HG03575 (cell line): ENCODE measurements around the gene HOXD4.

ENCODE experiments used
- ATAC-seq: cut with Tn5 transposase; IDR thresholded peaks from one replicate; pipeline ENCODE4 v1.9.1; 2021; ENCODE audit not compliant: unreplicated experiment, insufficient number of reproducible peaks, low FRiP score; ENCODE audit errors: extremely low read depth

HOXD4 gene

DNA sequence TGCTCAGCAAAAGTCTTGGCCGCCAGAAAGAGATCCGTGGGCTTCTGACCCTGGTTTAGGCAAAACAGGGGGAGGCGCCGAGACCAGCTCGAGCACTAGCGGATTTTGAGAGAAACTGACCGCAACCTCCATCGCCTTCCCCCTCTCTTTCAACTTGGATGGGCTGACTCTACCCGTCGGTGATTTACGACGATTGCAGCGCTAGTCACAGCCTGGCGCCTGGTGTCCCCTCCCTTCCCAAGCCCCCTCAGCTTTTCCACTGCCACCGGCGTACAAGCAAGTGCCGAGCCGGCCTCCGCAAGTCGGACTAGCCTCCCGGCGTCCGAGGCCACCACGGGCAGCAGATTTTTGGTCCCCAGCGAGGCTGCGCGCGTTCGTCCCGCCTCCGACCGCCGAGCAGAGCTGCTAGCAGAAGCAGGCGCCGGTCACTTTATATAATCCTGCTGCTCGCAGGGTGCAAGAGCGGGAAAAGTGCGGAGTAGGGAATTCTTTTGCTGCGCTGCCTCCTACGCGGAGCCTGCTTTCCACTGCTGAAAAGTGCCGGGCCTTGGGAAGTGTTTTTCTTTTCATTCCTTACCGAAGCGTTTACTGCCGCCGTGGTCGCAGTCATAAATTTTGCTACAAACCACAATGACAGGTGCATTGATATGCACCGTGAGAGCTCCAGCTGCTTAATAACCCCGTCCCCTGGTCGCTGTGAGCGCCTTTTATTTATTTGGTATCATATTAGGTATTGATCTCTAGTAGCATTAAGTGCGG is 13.4 kb downstream of the HOXD4 start:
- no peak for ATAC-seq

DNA sequence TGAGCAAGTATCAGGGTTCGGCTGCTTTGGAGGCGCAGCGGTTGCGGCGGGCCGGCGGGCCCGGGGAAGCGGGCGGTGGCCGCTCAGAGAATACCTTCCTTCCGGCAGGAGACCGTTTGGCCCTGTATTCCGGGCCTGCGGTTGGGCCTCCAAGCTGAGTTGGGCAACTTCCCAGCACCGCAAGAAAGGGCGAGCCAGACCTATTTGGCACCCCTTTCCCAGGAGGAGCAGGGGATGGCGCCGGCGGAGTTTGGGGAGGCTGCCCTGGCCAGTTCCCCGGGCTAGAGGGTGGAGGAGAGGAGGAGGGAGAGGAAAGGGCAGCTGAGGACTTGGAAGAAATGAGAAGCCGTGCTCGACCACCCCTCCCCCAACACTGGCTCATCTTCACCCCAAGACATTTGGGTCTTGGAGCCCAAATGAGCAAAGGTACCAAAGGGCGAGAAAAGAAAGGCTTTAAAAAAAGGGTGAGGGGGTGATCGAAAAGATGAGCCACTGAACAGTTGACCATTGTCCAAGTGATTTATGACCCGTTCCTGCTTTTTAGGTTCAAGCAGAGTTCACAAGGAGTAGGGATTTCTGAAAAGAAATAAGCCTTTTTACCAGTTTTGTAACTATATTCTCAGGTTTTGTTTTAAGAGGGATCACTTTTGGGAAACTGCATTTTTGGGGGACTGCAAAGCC is 14.2 kb downstream of the HOXD4 start:
- no peak for ATAC-seq

DNA sequence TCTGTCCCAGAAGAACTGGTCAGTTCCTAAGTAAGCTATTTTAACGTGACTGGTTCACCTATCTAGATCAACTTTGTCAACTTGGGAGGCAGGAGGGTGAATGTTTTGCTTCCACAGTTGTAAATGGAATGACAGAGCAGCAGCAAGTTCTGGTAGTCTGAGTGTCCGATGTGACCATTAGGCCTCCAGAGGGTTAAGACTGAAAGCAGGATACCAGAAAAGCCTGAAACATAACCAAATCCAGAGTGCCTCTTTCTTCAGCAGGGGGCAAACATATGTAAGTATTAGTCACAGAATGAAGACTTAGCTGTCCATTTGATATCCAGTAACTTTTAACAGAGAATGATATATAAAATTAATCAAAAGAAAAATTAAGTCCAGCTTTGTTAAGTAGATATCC is 14.9 kb downstream of the HOXD4 start:
- no peak for ATAC-seq

DNA sequence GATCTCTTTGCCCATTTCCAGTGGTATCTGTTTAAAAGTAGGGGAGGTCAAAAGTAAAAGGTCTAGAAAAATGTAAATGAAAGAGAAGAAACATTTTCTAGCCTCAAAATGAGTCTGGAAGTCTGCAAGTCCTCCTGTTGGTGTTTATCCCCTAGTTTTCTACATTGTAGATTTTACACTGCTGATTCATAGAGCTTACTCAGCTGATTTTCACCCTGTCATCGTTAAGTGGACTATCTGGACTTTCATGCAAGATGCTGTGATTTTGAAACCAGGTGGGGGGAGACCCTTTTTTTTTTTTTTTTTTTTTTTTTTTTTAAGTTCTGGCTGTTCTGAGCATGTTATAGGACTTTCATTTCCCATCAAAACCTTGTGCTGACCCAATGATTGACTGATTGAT is 16.0 kb downstream of the HOXD4 start:
- ATAC-seq = no peak

DNA sequence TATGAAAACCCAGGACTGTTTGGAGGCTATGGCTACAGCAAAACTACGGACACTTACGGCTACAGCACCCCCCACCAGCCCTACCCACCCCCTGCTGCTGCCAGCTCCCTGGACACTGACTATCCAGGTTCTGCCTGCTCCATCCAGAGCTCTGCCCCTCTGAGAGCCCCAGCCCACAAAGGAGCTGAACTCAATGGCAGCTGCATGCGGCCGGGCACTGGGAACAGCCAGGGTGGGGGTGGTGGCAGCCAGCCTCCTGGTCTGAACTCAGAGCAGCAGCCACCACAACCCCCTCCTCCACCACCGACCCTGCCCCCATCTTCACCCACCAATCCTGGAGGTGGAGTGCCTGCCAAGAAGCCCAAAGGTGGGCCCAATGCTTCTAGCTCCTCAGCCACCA is 17.8 kb downstream of the HOXD4 start:
- ATAC-seq = no peak

DNA sequence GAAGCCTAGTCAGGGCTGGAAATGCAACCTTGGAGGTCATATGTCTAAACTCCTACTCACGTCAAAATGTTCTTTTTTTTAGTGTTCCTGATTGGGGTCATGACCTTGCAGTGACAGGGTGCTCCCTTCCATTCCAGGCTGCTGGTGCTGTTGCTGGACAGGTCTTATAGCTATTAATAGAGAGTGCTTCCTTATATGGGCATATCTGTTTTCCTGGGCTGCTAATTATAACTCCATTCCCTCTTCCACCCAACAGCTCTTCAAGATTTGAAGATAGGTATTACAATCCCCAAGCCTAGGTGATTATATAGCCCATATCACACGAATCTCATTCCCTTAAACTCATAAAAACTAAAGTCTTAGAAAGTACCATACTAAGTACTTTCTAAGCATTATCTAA is 18.4 kb downstream of the HOXD4 start:
- no peak for ATAC-seq

DNA sequence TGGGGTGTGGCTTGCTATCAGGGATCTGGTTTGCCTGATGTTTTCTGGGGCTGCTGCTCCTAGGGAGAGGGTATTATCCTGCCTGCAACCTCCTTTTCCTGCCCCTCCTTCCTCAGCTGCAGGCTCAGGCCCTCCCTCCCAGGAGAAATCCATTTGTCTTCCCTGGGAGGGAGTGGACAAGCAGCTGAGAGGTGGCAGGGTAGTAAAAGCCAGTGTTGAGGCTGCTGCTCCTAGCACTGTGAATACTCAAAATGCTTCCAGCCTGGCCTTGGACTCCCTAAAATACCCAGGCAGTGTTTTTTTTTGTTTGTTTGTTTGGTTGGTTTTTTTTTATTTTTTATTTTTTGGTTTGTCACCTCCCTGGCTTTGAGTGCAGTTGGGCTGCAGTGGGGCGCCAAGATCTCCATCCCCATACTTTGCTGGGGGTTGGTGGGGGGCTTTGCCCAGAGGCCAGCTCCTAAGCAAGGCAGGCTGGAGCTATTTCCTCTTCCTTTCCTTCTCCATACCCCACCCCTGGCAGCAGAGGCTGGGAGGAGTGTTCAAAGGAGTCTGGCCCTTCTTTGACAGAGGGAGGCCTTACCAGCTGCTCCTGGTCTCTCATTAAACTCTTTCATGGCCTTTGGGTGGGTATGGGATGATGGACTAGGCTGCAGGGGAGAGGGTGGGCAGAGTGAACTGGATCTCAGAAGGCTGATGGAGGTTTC is 19.4 kb downstream of the HOXD4 start:
- ATAC-seq = no peak

DNA sequence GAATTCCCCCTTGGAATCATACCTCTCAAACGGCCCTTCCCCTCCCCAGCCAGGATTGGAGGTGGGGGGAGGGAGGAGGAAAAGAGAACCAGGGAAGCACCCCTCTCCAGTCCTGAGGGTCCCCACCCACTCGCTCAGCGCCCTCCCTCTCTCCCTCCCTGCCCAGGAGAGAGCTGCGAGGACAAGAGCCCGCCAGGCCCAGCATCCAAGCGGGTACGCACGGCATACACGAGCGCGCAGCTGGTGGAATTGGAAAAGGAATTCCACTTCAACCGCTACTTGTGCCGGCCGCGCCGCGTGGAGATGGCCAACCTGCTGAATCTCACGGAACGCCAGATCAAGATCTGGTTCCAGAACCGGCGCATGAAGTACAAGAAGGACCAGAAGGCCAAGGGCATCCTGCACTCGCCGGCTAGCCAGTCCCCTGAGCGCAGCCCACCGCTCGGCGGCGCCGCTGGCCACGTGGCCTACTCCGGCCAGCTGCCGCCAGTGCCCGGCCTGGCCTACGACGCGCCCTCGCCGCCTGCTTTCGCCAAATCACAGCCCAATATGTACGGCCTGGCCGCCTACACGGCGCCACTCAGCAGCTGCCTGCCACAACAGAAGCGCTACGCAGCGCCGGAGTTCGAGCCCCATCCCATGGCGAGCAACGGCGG is 20.1 kb downstream of the HOXD4 start:
- no peak for ATAC-seq

DNA sequence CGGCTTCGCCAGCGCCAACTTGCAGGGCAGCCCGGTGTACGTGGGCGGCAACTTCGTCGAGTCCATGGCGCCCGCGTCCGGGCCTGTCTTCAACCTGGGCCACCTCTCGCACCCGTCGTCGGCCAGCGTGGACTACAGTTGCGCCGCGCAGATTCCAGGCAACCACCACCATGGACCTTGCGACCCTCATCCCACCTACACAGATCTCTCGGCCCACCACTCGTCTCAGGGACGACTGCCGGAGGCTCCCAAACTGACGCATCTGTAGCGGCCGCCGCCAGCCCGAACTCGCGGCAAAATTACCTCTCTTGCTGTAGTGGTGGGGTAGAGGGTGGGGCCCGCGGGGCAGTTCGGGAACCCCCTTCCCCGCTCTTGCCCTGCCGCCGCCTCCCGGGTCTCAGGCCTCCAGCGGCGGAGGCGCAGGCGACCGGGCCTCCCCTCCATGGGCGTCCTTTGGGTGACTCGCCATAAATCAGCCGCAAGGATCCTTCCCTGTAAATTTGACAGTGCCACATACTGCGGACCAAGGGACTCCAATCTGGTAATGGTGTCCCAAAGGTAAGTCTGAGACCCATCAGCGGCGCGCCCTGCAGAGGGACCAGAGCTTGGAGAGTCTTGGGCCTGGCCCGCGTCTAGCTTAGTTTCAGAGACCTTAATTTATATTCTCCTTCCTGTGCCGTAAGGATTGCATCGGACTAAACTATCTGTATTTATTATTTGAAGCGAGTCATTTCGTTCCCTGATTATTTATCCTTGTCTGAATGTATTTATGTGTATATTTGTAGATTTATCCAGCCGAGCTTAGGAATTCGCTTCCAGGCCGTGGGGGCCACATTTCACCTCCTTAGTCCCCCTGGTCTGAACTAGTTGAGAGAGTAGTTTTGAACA is 20.9 kb downstream of the HOXD4 start:
- ATAC-seq = no peak

DNA sequence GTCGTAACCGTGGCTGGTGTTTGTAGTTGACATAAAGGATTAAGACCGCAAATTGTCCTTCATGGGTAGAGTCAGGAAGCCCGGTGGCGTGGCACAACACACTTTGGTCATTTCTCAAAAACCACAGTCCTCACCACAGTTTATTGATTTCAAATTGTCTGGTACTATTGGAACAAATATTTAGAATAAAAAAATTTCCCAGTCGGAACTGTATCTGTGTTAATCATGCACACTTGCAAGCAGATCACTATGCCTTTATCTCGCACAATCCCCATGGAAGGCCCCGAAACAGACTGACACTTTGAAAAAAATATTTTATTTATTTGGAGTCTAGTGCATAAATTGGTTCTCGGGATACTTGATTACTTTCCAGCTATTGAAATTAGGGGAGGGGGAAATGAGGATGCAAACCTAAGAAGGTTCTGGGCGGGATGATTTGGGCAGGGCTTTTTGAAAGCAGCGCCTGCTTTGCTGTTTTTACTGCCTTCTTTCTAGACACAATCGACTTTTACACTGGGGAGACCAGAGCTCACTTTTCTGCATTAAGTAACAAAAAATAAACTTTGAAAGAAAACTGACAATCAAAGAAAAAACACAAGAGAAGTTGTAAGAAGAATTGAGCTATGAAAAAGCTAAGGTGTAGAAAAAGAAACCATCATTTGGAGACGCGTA is 21.7 kb downstream of the HOXD4 start:
- ATAC-seq = no peak

DNA sequence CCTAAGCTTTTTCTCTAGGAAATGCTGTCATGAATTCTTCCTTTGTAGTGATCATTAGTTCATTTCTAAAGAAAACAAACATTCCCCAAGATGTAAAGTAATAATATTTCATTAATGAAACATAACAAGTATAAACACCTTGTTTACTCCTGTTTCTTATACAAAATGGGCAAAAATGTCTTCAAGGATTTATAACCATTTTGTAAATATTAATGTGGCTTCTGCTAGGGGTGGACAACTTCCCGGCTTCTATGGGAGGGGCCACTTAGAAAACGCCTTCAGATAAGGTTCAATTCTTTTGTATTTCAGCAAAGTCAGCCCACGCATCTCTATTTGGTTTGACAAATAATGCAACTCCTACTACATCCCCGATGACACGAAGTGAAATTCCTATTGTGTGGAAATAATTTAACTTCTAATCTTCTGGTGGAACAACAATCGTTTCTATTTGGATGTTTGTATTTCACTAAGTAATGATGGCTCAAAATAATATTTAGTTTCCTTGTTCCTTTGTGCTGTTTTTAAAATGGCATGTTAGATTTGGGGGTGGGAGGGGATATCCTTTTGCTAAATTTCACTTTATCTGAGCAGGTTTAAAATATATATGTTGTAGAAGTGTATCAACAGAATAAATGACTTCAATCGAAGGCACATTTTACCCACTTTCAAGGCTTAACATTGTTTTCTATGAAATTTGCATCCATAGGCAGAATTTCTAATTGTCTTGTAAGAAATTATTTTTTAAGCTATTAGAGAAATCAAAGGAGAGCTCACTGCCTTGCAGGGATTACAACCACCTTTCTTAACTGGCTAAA is 22.4 kb downstream of the HOXD4 start:
- no peak for ATAC-seq

DNA sequence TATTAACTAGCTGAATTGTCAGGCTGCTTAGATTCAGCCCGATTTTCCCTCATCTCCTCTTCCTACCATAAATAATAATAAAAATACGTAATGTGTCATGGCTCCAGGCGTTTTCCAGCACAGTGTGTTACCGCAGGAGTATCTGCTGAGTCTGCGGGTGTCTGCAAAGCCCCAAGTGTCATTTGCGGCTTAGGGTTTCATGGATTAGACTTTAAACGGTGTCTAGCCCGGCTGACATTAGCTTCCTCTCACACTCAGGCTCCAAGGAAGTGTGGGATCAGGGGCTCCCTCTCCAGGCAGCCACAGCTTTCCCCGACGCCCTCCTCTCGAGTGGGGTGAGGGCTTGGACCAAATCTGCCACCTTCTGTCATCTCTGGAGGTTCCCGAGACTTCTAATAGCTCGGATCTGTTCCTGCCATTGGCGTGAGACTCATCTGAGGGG is 23.1 kb downstream of the HOXD4 start:
- ATAC-seq = no peak

DNA sequence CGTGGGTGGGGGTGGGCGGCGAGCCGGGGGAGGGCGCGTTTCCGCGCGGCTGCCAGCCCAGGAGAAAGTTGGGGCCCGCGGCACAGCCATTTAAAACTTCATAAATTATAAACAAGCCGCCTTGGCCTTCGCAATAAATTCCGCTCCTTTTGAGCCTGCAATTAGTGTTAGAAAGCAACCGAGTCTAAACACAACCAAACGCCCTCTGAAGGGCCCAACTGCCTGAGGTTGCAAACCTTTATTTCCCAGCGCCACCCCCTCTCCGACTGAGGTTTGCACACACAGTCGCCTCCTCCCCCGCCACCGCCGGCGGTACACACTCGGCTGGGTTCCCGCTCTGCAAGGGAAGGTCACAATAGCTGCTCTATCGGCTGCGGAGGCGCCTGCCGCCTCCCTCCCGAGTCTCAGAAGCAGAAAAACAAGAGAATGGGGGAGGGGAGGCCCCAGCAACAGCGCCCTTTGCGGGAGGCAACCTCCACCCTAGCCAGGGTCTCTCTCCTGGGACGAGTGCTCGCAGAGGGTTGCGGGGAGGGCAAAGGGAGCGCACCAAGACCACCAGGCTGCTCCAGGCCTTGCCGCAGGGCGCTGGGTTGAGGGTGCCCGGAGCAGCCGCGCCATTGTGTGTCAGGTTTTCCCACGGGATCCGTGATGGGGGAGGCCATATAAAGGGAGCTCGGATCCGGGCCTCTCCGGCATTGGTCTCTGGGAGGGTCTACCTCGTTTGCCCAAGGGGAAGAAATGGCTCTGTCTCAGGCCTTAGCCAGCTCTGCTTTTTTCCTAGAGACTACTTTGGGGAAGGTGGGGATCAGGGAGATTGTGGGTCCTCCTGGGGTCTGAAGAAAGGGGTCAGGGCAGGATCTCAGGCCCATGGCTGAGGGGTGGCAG is 23.7 kb downstream of the HOXD4 start:
- ATAC-seq = no peak

DNA sequence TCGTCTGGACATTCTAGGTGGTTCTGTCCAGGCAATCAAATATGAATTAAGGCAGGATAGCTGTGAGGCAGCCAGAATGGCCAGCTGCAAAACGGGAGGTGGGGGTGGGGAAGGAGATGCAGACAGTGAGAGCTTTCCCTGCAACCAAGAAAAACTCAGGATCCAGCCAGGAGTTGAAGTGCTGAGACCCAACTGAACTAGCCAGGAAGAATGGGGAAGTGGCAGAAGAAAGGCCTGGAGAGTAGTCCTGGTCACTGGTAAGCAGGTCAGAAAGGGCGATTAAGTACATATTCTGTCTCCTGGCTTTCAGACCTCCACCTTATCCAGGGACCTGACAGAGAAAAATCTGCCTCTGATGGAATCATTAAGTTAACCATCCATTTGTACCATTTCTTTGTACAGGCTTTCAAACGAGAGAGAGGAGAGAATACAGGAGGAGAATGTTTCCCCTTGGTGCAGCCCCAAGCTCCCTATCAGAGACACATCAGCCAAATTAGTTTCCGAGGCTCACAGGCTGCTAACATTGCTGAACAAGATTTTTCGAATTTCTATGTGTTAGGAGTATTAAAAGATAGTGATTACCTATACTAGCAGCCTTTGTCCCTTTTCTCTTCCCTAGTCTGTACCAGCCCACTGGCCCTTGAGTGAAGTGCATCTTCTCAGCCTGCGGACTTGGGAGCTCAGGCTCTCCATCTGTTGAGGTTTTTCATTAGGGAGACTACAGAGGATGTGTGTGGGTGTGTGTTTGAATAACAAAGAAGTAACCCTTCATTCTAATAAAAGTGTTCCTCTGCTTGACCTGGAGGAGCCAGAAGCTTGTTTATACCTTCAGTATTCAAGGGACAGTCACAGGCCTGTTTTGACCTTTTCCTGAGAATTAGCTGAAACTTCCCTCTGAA is 24.6 kb downstream of the HOXD4 start:
- ATAC-seq = no peak

DNA sequence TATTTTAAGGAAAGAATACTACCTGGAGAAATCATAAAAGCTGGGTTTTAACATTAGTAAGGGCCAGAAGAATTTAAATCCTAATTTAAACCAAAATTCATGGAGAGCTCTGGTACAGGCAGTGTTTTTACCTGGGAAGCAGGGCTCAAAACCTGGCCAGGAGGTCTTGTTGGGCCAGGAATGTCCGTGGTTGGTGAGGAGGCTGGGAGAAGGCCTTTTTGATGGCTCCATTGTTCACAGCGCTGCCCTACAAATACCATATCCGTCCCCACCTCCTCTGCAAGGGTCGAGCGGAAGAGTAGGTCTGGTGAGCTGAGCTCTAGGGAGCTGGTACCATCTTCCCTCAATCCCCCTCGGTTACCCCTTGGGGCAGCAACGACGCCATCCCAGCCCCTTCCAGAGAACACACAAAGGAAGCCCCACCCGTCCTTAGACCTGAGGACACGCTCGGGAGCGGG is 26.3 kb downstream of the HOXD4 start:
- no peak for ATAC-seq
